GM10248 (cell line): Measurements from ENCODE around the gene SLC6A18.

ENCODE experiments used
- CTCF ChIA-PET: fragments of 300-600 bp; sonication (Branson Sonifier 250); formaldehyde crosslinking; extraction: SDS; loops from one replicate; lab custom pipeline; 2021; ENCODE audit warnings: antibody characterized with exemption; lab: Yijun Ruan, JAX
- POLR2A ChIA-PET: fragments of 350-650 bp; sonication (Branson Sonifier 250); formaldehyde crosslinking; extraction: SDS; loops from one replicate; lab custom pipeline; 2020; ENCODE audit warnings: antibody characterized with exemption; lab: Yijun Ruan, JAX
- DNase-seq: peaks from one replicate; pipeline ENCODE4 v3.0.0; 2012; ENCODE audit errors: extremely low spot score
- CTCF ChIP-seq: IDR thresholded peaks from 2 replicates; pipeline ENCODE4 v1.5.1; 2012; ENCODE audit warnings: mild to moderate bottlenecking, low read depth; ENCODE audit errors: extremely low read depth, missing control alignments, control extremely low read depth

SLC6A18 gene

GRCh38 chr5:1216918-1217295, 8.3 kb upstream of the SLC6A18 start:
- no peak for DNase-seq
- ChIA-PET CTCF (no interaction called here), POLR2A (no interaction called here)
- no peak for TF ChIP-seq CTCF

GRCh38 chr5:1217596-1218206, 7.5 kb upstream of the SLC6A18 start:
- ChIA-PET CTCF (no interaction called here), POLR2A (no interaction called here)
- no peak for DNase-seq
- TF ChIP-seq CTCF = no peak

- POLR2A ChIA-PET = no interaction called here
- DNase-seq = no peak
Observed at GRCh38 chr5:1218351-1219080, 6.7 kb upstream of the SLC6A18 start.

GRCh38 chr5:1219098-1219767, 5.9 kb upstream of the SLC6A18 start:
- CTCF ChIA-PET = interaction anchor here (0.9 kb wide), 1 partner anchor 426 kb away, joined by 3 read pairs; no protein-coding TSS in a partner anchor

More at GRCh38 chr5:1218351-1219080, 6.7 kb upstream of the SLC6A18 start:
- CTCF ChIA-PET = no interaction called here
- TF ChIP-seq CTCF = no peak

GRCh38 chr5:1219768-1220100, 5.4 kb upstream of the SLC6A18 start:
- TF ChIP-seq CTCF = no peak
- CTCF ChIA-PET = interaction anchor here (0.9 kb wide), 1 partner anchor 425 kb away, joined by 3 read pairs; no protein-coding TSS in a partner anchor
- POLR2A ChIA-PET = interaction anchor here (0.7 kb wide), 1 partner anchor 450 kb away, joined by 3 read pairs; no protein-coding TSS in a partner anchor
- no peak for DNase-seq

More at GRCh38 chr5:1219098-1219767, 5.9 kb upstream of the SLC6A18 start:
- POLR2A ChIA-PET = no interaction called here
- no peak for TF ChIP-seq CTCF
- DNase-seq = no peak

GRCh38 chr5:1220351-1220750, 4.8 kb upstream of the SLC6A18 start:
- CTCF ChIA-PET = interaction anchor here (0.9 kb wide), 1 partner anchor 425 kb away, joined by 3 read pairs; no protein-coding TSS in a partner anchor
- no peak for DNase-seq
- no peak for TF ChIP-seq CTCF
- POLR2A ChIA-PET = interaction anchor here (0.7 kb wide), 1 partner anchor 450 kb away, joined by 3 read pairs; no protein-coding TSS in a partner anchor
